ENCODE measurements around the gene SPDYE4.

Gene SPDYE4

GRCh38 chr17:8798176-8798845, 40.0 kb upstream of the SPDYE4 start:
- Histone ChIP-seq H3K4me1 (ENCODE audit: control insufficient read depth, insufficient read depth, low read length, unreplicated experiment) (no peaks in the 10 kb centered on the region), H3K79me2 (ENCODE audit: control insufficient read depth, insufficient read depth, low read length, unreplicated experiment) (no peaks in the 10 kb centered on the region), H3K27ac (ENCODE audit: low read depth, low read length) (no peak overlapping the region), H3K4me3 (ENCODE audit: low read depth, low read length) (no peak overlapping the region), H3K36me3 (ENCODE audit: insufficient read depth, low read length) (no peaks in the 10 kb centered on the region), H3K27me3 (ENCODE audit: insufficient read depth, low read length) (peaks cover 46% of the 10 kb centered on the region), H2AFZ (ENCODE audit: low read length, unreplicated experiment) (no peak overlapping the region)

GRCh38 chr17:8797621-8798175, 39.4 kb upstream of the SPDYE4 start:
- no peak overlapping the region for H3K27ac ChIP-seq (ENCODE audit: low read depth, low read length)
- H3K79me2 ChIP-seq (ENCODE audit: control insufficient read depth, insufficient read depth, low read length, unreplicated experiment), result no peaks in the 10 kb centered on the region

GRCh38 chr17:8794636-8795035, 36.3 kb upstream of the SPDYE4 start:
- no peaks in the 10 kb centered on the region for H3K79me2 ChIP-seq (ENCODE audit: control insufficient read depth, insufficient read depth, low read length, unreplicated experiment)
- no peak overlapping the region for H3K27ac ChIP-seq (ENCODE audit: low read depth, low read length)
- peaks cover 38% of the 10 kb centered on the region for H3K27me3 ChIP-seq (ENCODE audit: insufficient read depth, low read length)
- no peaks in the 10 kb centered on the region for H3K36me3 ChIP-seq (ENCODE audit: insufficient read depth, low read length)
- H3K4me3 ChIP-seq (ENCODE audit: low read depth, low read length), result no peak overlapping the region
- no peak overlapping the region for H2AFZ ChIP-seq (ENCODE audit: low read length, unreplicated experiment)
- H3K4me1 ChIP-seq (ENCODE audit: control insufficient read depth, insufficient read depth, low read length, unreplicated experiment), result no peaks in the 10 kb centered on the region

More at GRCh38 chr17:8797621-8798175, 39.4 kb upstream of the SPDYE4 start:
- Histone ChIP-seq H3K4me1 (ENCODE audit: control insufficient read depth, insufficient read depth, low read length, unreplicated experiment) (no peaks in the 10 kb centered on the region), H3K27me3 (ENCODE audit: insufficient read depth, low read length) (peaks cover 46% of the 10 kb centered on the region), H3K36me3 (ENCODE audit: insufficient read depth, low read length) (no peaks in the 10 kb centered on the region), H2AFZ (ENCODE audit: low read length, unreplicated experiment) (no peak overlapping the region), H3K4me3 (ENCODE audit: low read depth, low read length) (no peak overlapping the region)

- Histone ChIP-seq H3K27ac (ENCODE audit: low read depth, low read length) (no peak overlapping the region), H3K36me3 (ENCODE audit: insufficient read depth, low read length) (no peaks in the 10 kb centered on the region), H3K4me3 (ENCODE audit: low read depth, low read length) (no peak overlapping the region), H3K27me3 (ENCODE audit: insufficient read depth, low read length) (peaks cover 37% of the 10 kb centered on the region), H3K79me2 (ENCODE audit: control insufficient read depth, insufficient read depth, low read length, unreplicated experiment) (no peaks in the 10 kb centered on the region), H3K4me1 (ENCODE audit: control insufficient read depth, insufficient read depth, low read length, unreplicated experiment) (no peaks in the 10 kb centered on the region), H2AFZ (ENCODE audit: low read length, unreplicated experiment) (no peak overlapping the region)
These were observed 35.3 kb upstream of the SPDYE4 start for GRCh38 chr17:8793649-8794048.

- H3K36me3 ChIP-seq (ENCODE audit: insufficient read depth, low read length), result no peaks in the 10 kb centered on the region
- no peak overlapping the region for H3K4me3 ChIP-seq (ENCODE audit: low read depth, low read length)
- H3K79me2 ChIP-seq (ENCODE audit: control insufficient read depth, insufficient read depth, low read length, unreplicated experiment), result no peaks in the 10 kb centered on the region
- no peaks in the 10 kb centered on the region for H3K4me1 ChIP-seq (ENCODE audit: control insufficient read depth, insufficient read depth, low read length, unreplicated experiment)
- H3K27ac ChIP-seq (ENCODE audit: low read depth, low read length), result no peak overlapping the region
- H2AFZ ChIP-seq (ENCODE audit: low read length, unreplicated experiment), result no peak overlapping the region
- H3K27me3 ChIP-seq (ENCODE audit: insufficient read depth, low read length), result peaks cover 34% of the 10 kb centered on the region
These were observed 34.3 kb upstream of the SPDYE4 start for GRCh38 chr17:8792646-8793045.

GRCh38 chr17:8791910-8792270, 33.5 kb upstream of the SPDYE4 start:
- no peaks in the 10 kb centered on the region for H3K36me3 ChIP-seq (ENCODE audit: insufficient read depth, low read length)
- H3K4me3 ChIP-seq (ENCODE audit: low read depth, low read length), result no peak overlapping the region
- no peak overlapping the region for H3K27ac ChIP-seq (ENCODE audit: low read depth, low read length)
- H3K4me1 ChIP-seq (ENCODE audit: control insufficient read depth, insufficient read depth, low read length, unreplicated experiment), result no peaks in the 10 kb centered on the region
- H2AFZ ChIP-seq (ENCODE audit: low read length, unreplicated experiment), result no peak overlapping the region
- peaks cover 27% of the 10 kb centered on the region; the same call in 1 of the 2 replicates for H3K27me3 ChIP-seq (ENCODE audit: insufficient read depth, low read length)
- no peaks in the 10 kb centered on the region for H3K79me2 ChIP-seq (ENCODE audit: control insufficient read depth, insufficient read depth, low read length, unreplicated experiment)

- Histone ChIP-seq H3K79me2 (ENCODE audit: control insufficient read depth, insufficient read depth, low read length, unreplicated experiment) (no peaks in the 10 kb centered on the region), H3K4me3 (ENCODE audit: low read depth, low read length) (no peak overlapping the region), H3K27me3 (ENCODE audit: insufficient read depth, low read length) (peaks cover 27% of the 10 kb centered on the region; the same call in 1 of the 2 replicates), H3K27ac (ENCODE audit: low read depth, low read length) (no peak overlapping the region), H3K4me1 (ENCODE audit: control insufficient read depth, insufficient read depth, low read length, unreplicated experiment) (no peaks in the 10 kb centered on the region), H2AFZ (ENCODE audit: low read length, unreplicated experiment) (no peak overlapping the region), H3K36me3 (ENCODE audit: insufficient read depth, low read length) (no peaks in the 10 kb centered on the region)
These were observed 33.0 kb upstream of the SPDYE4 start for GRCh38 chr17:8791248-8791909.

- Histone ChIP-seq H2AFZ (ENCODE audit: low read length, unreplicated experiment) (no peak overlapping the region), H3K27me3 (ENCODE audit: insufficient read depth, low read length) (peaks cover 23% of the 10 kb centered on the region; the same call in 1 of the 2 replicates), H3K4me3 (ENCODE audit: low read depth, low read length) (no peak overlapping the region), H3K79me2 (ENCODE audit: control insufficient read depth, insufficient read depth, low read length, unreplicated experiment) (no peaks in the 10 kb centered on the region), H3K36me3 (ENCODE audit: insufficient read depth, low read length) (no peaks in the 10 kb centered on the region), H3K4me1 (ENCODE audit: control insufficient read depth, insufficient read depth, low read length, unreplicated experiment) (no peaks in the 10 kb centered on the region), H3K27ac (ENCODE audit: low read depth, low read length) (no peak overlapping the region)
These were observed 31.4 kb upstream of the SPDYE4 start for GRCh38 chr17:8789743-8790142.

- Histone ChIP-seq H3K79me2 (ENCODE audit: control insufficient read depth, insufficient read depth, low read length, unreplicated experiment) (no peaks in the 10 kb centered on the region), H3K27me3 (ENCODE audit: insufficient read depth, low read length) (peaks cover 23% of the 10 kb centered on the region; the same call in 1 of the 2 replicates), H3K4me3 (ENCODE audit: low read depth, low read length) (no peak overlapping the region), H3K27ac (ENCODE audit: low read depth, low read length) (no peak overlapping the region), H2AFZ (ENCODE audit: low read length, unreplicated experiment) (no peak overlapping the region), H3K4me1 (ENCODE audit: control insufficient read depth, insufficient read depth, low read length, unreplicated experiment) (no peaks in the 10 kb centered on the region), H3K36me3 (ENCODE audit: insufficient read depth, low read length) (no peaks in the 10 kb centered on the region)
These were observed 30.7 kb upstream of the SPDYE4 start for GRCh38 chr17:8788998-8789397.

GRCh38 chr17:8785547-8786413, 27.4 kb upstream of the SPDYE4 start:
- Histone ChIP-seq H3K36me3 (ENCODE audit: insufficient read depth, low read length) (no peaks in the 10 kb centered on the region), H2AFZ (ENCODE audit: low read length, unreplicated experiment) (no peak overlapping the region), H3K4me3 (ENCODE audit: low read depth, low read length) (no peak overlapping the region)

More at GRCh38 chr17:8785547-8786413, 27.4 kb upstream of the SPDYE4 start:
- H3K79me2 ChIP-seq (ENCODE audit: control insufficient read depth, insufficient read depth, low read length, unreplicated experiment), result no peaks in the 10 kb centered on the region
- no peaks in the 10 kb centered on the region for H3K4me1 ChIP-seq (ENCODE audit: control insufficient read depth, insufficient read depth, low read length, unreplicated experiment)
- no peak overlapping the region for H3K27ac ChIP-seq (ENCODE audit: low read depth, low read length)
- peaks cover 23% of the 10 kb centered on the region; the same call in 1 of the 2 replicates for H3K27me3 ChIP-seq (ENCODE audit: insufficient read depth, low read length)

Data from ACC112 (cell line).